Left ventricle myocardium superior (tissue), 1 donor: Measurements from ENCODE around the gene MYOM3. TPM values are rescaled to one million over a fixed set of nuclear protein-coding genes. Genes with fewer than 3 reads are reported as not detected.
A peak's percentile ranks its signal among the peaks of the same experiment; 100 is the strongest.

Source experiments
- ATAC-seq: fragments of 200-7000 bp; cut with Tn5 transposase; one replicate; pipeline ENCODE4 v1.9.1; 2020; ENCODE audit warnings: mild to moderate bottlenecking, moderate library complexity
- DNase-seq: peaks from one replicate; pipeline ENCODE4 v3.0.0-alpha.2; 2020
- intact Hi-C: fragments of 100-400 bp; cut with micrococcal nuclease; formaldehyde crosslinking; loops from one replicate; pipeline ENCODE4 v1.11.0; 2022
- total RNA-seq: library from RNA; stranded (reverse); fragmentation: NEBNext Ultra II Directional; extraction: Animal tissue kit (Norgen Biotek cat#: 25700); gene quantifications from one replicate; pipeline ENCODE4 v1.2.1, GENCODE V29; 2021
- donor health status: DM: no; HTN: yes; CAD: no; lungs with severe emphysema.

MYOM3 gene
- total RNA-seq, 1 donor from 2014 or later: 409 TPM

GRCh38 chr1:24118410-24119242 lies 6.7 kb upstream of the MYOM3 start:
- DNase-seq (no peak), ATAC-seq (no peak)
- intact Hi-C loops: no loop called here

- intact Hi-C loops: no loop called here
- DNase-seq (no peak), ATAC-seq (no peak)
Observed at GRCh38 chr1:24117722-24118409, 5.9 kb upstream of the MYOM3 start.

GRCh38 chr1:24117132-24117531 lies 5.2 kb upstream of the MYOM3 start:
- intact Hi-C loops: no loop called here
- DNase-seq (no peak), ATAC-seq (no peak)

- no peak for DNase-seq
- no peak for ATAC-seq
Observed at GRCh38 chr1:24114753-24115152, 2.8 kb upstream of the MYOM3 start.

GRCh38 chr1:24113641-24114033 lies 1.7 kb upstream of the MYOM3 start:
- ATAC-seq: no peak
- intact Hi-C loops: no loop called here
- DNase-seq: no peak

More at GRCh38 chr1:24114753-24115152, 2.8 kb upstream of the MYOM3 start:
- intact Hi-C loops: no loop called here

GRCh38 chr1:24111262-24111995 lies 506 bp downstream of the MYOM3 start:
- intact Hi-C loops: no loop called here
- DNase-seq: peak; percentile 60
- ATAC-seq: peak; percentile 15

GRCh38 chr1:24110642-24111261 lies 1.2 kb downstream of the MYOM3 start:
- DNase-seq (peak; percentile 92), ATAC-seq (peak; percentile 76)
- intact Hi-C loops: no loop called here

- ATAC-seq (no peak), DNase-seq (no peak)
- intact Hi-C loops: no loop called here
Observed at GRCh38 chr1:24109686-24110475, 2.1 kb downstream of the MYOM3 start.

- ATAC-seq: no peak
- intact Hi-C loops: no loop called here
Observed at GRCh38 chr1:24109166-24109483, 2.8 kb downstream of the MYOM3 start.

GRCh38 chr1:24108334-24109165 lies 3.4 kb downstream of the MYOM3 start:
- DNase-seq (no peak), ATAC-seq (no peak)
- intact Hi-C loops: no loop called here

More at GRCh38 chr1:24109166-24109483, 2.8 kb downstream of the MYOM3 start:
- DNase-seq: no peak

GRCh38 chr1:24107462-24108138 lies 4.3 kb downstream of the MYOM3 start:
- intact Hi-C loops: no loop called here
- no peak for DNase-seq
- no peak for ATAC-seq

- ATAC-seq: no peak
- intact Hi-C loops: no loop called here
Observed at GRCh38 chr1:24105368-24106160, 6.4 kb downstream of the MYOM3 start.

GRCh38 chr1:24104854-24105253 lies 7.1 kb downstream of the MYOM3 start:
- ATAC-seq (no peak), DNase-seq (no peak)
- intact Hi-C loops: no loop called here

More at GRCh38 chr1:24105368-24106160, 6.4 kb downstream of the MYOM3 start:
- DNase-seq: no peak

GRCh38 chr1:24103879-24104278 lies 8.1 kb downstream of the MYOM3 start:
- ATAC-seq: no peak
- intact Hi-C loops: no loop called here
- no peak for DNase-seq

- DNase-seq: no peak
- intact Hi-C loops: no loop called here
Observed at GRCh38 chr1:24103408-24103807, 8.5 kb downstream of the MYOM3 start.

GRCh38 chr1:24102961-24103360 lies 9.0 kb downstream of the MYOM3 start:
- peak; percentile 79 for ATAC-seq
- intact Hi-C loops: no loop called here
- peak; percentile 87 for DNase-seq

More at GRCh38 chr1:24103408-24103807, 8.5 kb downstream of the MYOM3 start:
- no peak for ATAC-seq
